H9 (cell line): ENCODE data around the gene ALG9. TPM values are rescaled to one million over a fixed set of nuclear protein-coding genes. Genes with fewer than 3 reads are reported as not detected.

Source experiments
- DNase-seq: peaks from one replicate; pipeline ENCODE4 v3.0.0-alpha.2; 2017
- H2AFZ ChIP-seq: one replicate; pipeline ENCODE4 v1.6.1; 2013; ENCODE audit warnings: mild to moderate bottlenecking, low read length, control low read depth, moderate library complexity
- H2AK5ac ChIP-seq: 2 replicates; pipeline ENCODE4 v1.6.1; 2013; ENCODE audit warnings: low read length, control low read depth, mixed read lengths; ENCODE audit not compliant: insufficient read length
- H2BK120ac ChIP-seq: one replicate; pipeline ENCODE4 v1.6.1; 2013; ENCODE audit warnings: low read depth, mild to moderate bottlenecking, low read length, control low read depth, inconsistent platforms; ENCODE audit not compliant: poor library complexity, severe bottlenecking
- H2BK12ac ChIP-seq: 2 replicates; pipeline ENCODE4 v1.6.1; 2013; ENCODE audit warnings: low read length, control low read depth, mixed read lengths, low read depth; ENCODE audit not compliant: insufficient read length
- H2BK15ac ChIP-seq: 2 replicates; pipeline ENCODE4 v1.6.1; 2013; ENCODE audit warnings: low read depth, low read length, control low read depth
- H2BK20ac ChIP-seq: one replicate; pipeline ENCODE4 v1.6.1; 2013; ENCODE audit warnings: low read depth, mild to moderate bottlenecking, low read length, control low read depth, inconsistent platforms; ENCODE audit not compliant: poor library complexity, severe bottlenecking
- H2BK5ac ChIP-seq: 2 replicates; pipeline ENCODE4 v1.6.1; 2013; ENCODE audit warnings: low read length, control low read depth, mixed read lengths; ENCODE audit not compliant: insufficient read length
- H3K14ac ChIP-seq: 2 replicates; pipeline ENCODE4 v1.6.1; 2013; ENCODE audit warnings: low read length, control low read depth; ENCODE audit not compliant: insufficient read depth
- H3K18ac ChIP-seq: 2 replicates; pipeline ENCODE4 v1.6.1; 2013; ENCODE audit warnings: low read depth, mild to moderate bottlenecking, mixed read lengths, low read length, control low read depth; ENCODE audit not compliant: insufficient read length
- H3K23ac ChIP-seq: 2 replicates; pipeline ENCODE4 v1.6.1; 2013; ENCODE audit warnings: low read length, control low read depth, mixed read lengths, low read depth; ENCODE audit not compliant: insufficient read length
- H3K23me2 ChIP-seq: 2 replicates; pipeline ENCODE4 v1.6.1; 2013; ENCODE audit warnings: low read depth, mild to moderate bottlenecking, mixed read lengths, low read length, control low read depth; ENCODE audit not compliant: insufficient read length, poor library complexity, severe bottlenecking
- H3K27ac ChIP-seq: 2 replicates; pipeline ENCODE4 v1.5.1; 2013; ENCODE audit warnings: low read length, control low read depth, mixed read lengths, low read depth; ENCODE audit not compliant: insufficient read length
- H3K27me3 ChIP-seq: 2 replicates; pipeline ENCODE4 v1.6.1; 2013; ENCODE audit warnings: low read length, control low read depth, inconsistent platforms; ENCODE audit not compliant: insufficient read depth
- H3K4ac ChIP-seq: 2 replicates; pipeline ENCODE4 v1.6.1; 2013; ENCODE audit warnings: low read depth, mild to moderate bottlenecking, control low read depth, inconsistent platforms, low read length, moderate library complexity
- H3K4me1 ChIP-seq: 2 replicates; pipeline ENCODE4 v1.6.1; 2013; ENCODE audit warnings: low read length, control low read depth, inconsistent platforms; ENCODE audit not compliant: insufficient read depth
- H3K4me2 ChIP-seq: 2 replicates; pipeline ENCODE4 v1.6.1; 2013; ENCODE audit warnings: low read length, control low read depth, mixed read lengths; ENCODE audit not compliant: insufficient read length, insufficient read depth
- H3K56ac ChIP-seq: 2 replicates; pipeline ENCODE4 v1.6.1; 2013; ENCODE audit warnings: low read depth, mild to moderate bottlenecking, mixed read lengths, low read length, control low read depth; ENCODE audit not compliant: insufficient read length
- H3K79me1 ChIP-seq: 2 replicates; pipeline ENCODE4 v1.6.1; 2013; ENCODE audit warnings: low read depth, mild to moderate bottlenecking, moderate library complexity, low read length, control low read depth, inconsistent platforms; ENCODE audit not compliant: insufficient read depth, poor library complexity, severe bottlenecking
- H3K79me2 ChIP-seq: 2 replicates; pipeline ENCODE4 v1.6.1; 2013; ENCODE audit warnings: low read length, control low read depth, inconsistent platforms; ENCODE audit not compliant: insufficient read depth
- H3K9ac ChIP-seq: 2 replicates; pipeline ENCODE4 v1.6.1; 2013; ENCODE audit warnings: low read length, control low read depth, mixed read lengths; ENCODE audit not compliant: insufficient read length; ENCODE audit errors: extremely low read depth
- H3K9me3 ChIP-seq: one replicate; pipeline ENCODE4 v1.6.1; 2013; ENCODE audit warnings: low read depth, low read length, inconsistent platforms; ENCODE audit not compliant: control insufficient read depth
- H3T11ph ChIP-seq: one replicate; pipeline ENCODE4 v1.6.1; 2013; ENCODE audit warnings: mild to moderate bottlenecking, low read length, control low read depth, inconsistent platforms
- H4K20me1 ChIP-seq: one replicate; pipeline ENCODE4 v1.6.1; 2013; ENCODE audit not compliant: control insufficient read depth, insufficient read length, insufficient read depth
- H4K5ac ChIP-seq: 2 replicates; pipeline ENCODE4 v1.6.1; 2013; ENCODE audit warnings: low read depth, mild to moderate bottlenecking, mixed read lengths, low read length, control low read depth; ENCODE audit not compliant: insufficient read length
- H4K8ac ChIP-seq: replicated peaks from 2 replicates; pipeline ENCODE4 v1.6.1; 2013; ENCODE audit warnings: low read length, control low read depth, mixed read lengths, low read depth; ENCODE audit not compliant: insufficient read length
- H4K91ac ChIP-seq: 2 replicates; pipeline ENCODE4 v1.6.1; 2013; ENCODE audit warnings: low read depth, mild to moderate bottlenecking, moderate library complexity, mixed read lengths, low read length, control low read depth; ENCODE audit not compliant: insufficient read length
- H3K27ac Mint-ChIP-seq, 3 experiments: 2 replicates in 2 of 3; 3 replicates in 1 of 3; pipeline ENCODE4 v1.8.0; 2020 to 2021; ENCODE audit warnings: mixed read lengths in 3 of 3, mild to moderate bottlenecking in 1 of 3, moderate library complexity in 1 of 3
- H3K27me3 Mint-ChIP-seq: 2 replicates; pipeline ENCODE4 v1.8.0; 2021; ENCODE audit warnings: low read depth, mild to moderate bottlenecking, moderate library complexity, mixed read lengths
- H3K36me3 Mint-ChIP-seq, 3 experiments: 2 replicates in 2 of 3; 3 replicates in 1 of 3; pipeline ENCODE4 v1.8.0; 2020 to 2021; ENCODE audit warnings: low read depth in 3 of 3, mixed read lengths in 3 of 3; ENCODE audit not compliant: insufficient read depth in 1 of 3
- H3K4me1 Mint-ChIP-seq, 2 experiments: 2 replicates each; pipeline ENCODE4 v1.8.0; 2020; ENCODE audit warnings: mixed read lengths in 2 of 2
- H3K4me3 Mint-ChIP-seq, 2 experiments: 2 replicates in 1 of 2; 3 replicates in 1 of 2; pipeline ENCODE4 v1.8.0; 2020 to 2021; ENCODE audit warnings: mild to moderate bottlenecking in 2 of 2, mixed read lengths in 2 of 2, moderate library complexity in 1 of 2
- H3K9me3 Mint-ChIP-seq, 2 experiments: 2 replicates in 1 of 2; 3 replicates in 1 of 2; pipeline ENCODE4 v1.8.0; 2020; ENCODE audit warnings: mild to moderate bottlenecking in 2 of 2, mixed read lengths in 2 of 2, moderate library complexity in 1 of 2
- CTCF ChIP-seq: fragments of 200-600 bp; sonication (generic); conservative IDR thresholded peaks from 3 replicates; pipeline ENCODE4 v1.8.0; 2021; ENCODE audit warnings: antibody characterized with exemption, mild to moderate bottlenecking
- WGBS: extraction: QIAGEN DNeasy Blood & Tissue Kit; methylation state at CpG from one replicate; pipeline ENCODE4 v1.1.7; 2013; ENCODE audit warnings: missing lambda C conversion rate, low lambda C conversion rate, mixed read lengths; ENCODE audit not compliant: insufficient read length; ENCODE audit errors: extremely low coverage; 5-methylcytosine and 5-hydroxymethylcytosine counted together
- total RNA-seq: library from RNA; stranded (reverse); gene quantifications from 2 replicates; pipeline ENCODE4 v1.2.1, GENCODE V29; 2021

The ALG9 gene
- total RNA-seq, 1 experiment from 2014 or later, result 26.0 TPM

- no peak overlapping the region for H2BK5ac ChIP-seq
- WGBS, result no CpG with 5 or more reads among the region's 2 CpGs
- H3K9me3 Mint-ChIP-seq, result no peaks in the 10 kb centered on the region
- no peaks in the 10 kb centered on the region for H3K79me1 ChIP-seq
- no peak overlapping the region for H3K4ac ChIP-seq
- no peak overlapping the region for H3K23ac ChIP-seq
- H2AFZ ChIP-seq, result no peak overlapping the region
- no peak overlapping the region for H4K91ac ChIP-seq
- no peak overlapping the region for H4K5ac ChIP-seq
- H3K4me2 ChIP-seq, result no peak overlapping the region
- no peak overlapping the region for H3K18ac ChIP-seq
- H2BK20ac ChIP-seq, result no peak overlapping the region
- H3K9me3 ChIP-seq, result no peaks in the 10 kb centered on the region
- no peak for DNase-seq
- H3K56ac ChIP-seq, result no peak overlapping the region
- no peaks in the 10 kb centered on the region for H3K79me2 ChIP-seq
- no peaks in the 10 kb centered on the region for H3K27me3 Mint-ChIP-seq
- H3K27me3 ChIP-seq, result no peaks in the 10 kb centered on the region
- H2AK5ac ChIP-seq, result no peak overlapping the region
- H3K4me1 Mint-ChIP-seq, result no peaks in the 10 kb centered on the region
- H3K27ac ChIP-seq, result no peak overlapping the region
- H2BK15ac ChIP-seq, result no peak overlapping the region
- no peak for TF ChIP-seq CTCF
- no peak overlapping the region for H3K4me3 Mint-ChIP-seq
- H3K9ac ChIP-seq, result no peak overlapping the region
- no peaks in the 10 kb centered on the region for H3K4me1 ChIP-seq
- peaks cover 0 to 4% (median 0%) of the 10 kb centered on the region in 3 experiments; a peak in 2 of 7 replicates for H3K36me3 Mint-ChIP-seq
- no peak overlapping the region for H2BK120ac ChIP-seq
- no peak overlapping the region for H3K27ac Mint-ChIP-seq
- no peak overlapping the region for H3T11ph ChIP-seq
- H3K23me2 ChIP-seq, result no peaks in the 10 kb centered on the region
- no peak overlapping the region for H2BK12ac ChIP-seq
- no peaks in the 10 kb centered on the region for H4K20me1 ChIP-seq
- no peak overlapping the region for H3K14ac ChIP-seq
- no peak overlapping the region for H4K8ac ChIP-seq
These were observed 82.9 kb downstream of the ALG9 start for GRCh38 chr11:111788464-111788863.
